ENCODE measurements around the gene ZDHHC11.
"Not testable (repeated sequence)": the region's sequence is repeated elsewhere in the genome, so short reads cannot be mapped to it uniquely, and the experiment has no call there.

Gene ZDHHC11

DNA sequence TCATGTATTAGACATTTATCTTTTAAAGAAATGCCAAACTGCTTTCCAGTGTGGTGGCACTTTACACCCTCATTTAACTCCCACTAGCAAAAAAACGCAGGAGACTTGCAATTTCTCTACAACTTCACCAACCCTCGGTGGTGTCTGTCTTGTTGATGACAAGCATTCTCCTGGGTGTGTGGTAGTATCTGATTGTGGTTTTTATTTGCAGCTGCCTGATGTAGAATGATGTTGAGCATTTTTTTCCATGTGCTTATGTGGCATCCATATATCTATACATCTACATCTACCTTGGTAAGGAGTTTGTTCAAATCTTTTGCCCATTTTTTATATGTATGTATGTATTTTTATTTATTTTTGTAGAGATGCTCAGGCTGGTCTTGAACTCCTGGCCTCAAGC, 16.8 kb downstream of the ZDHHC11 start:
- not testable (repeated sequence) for H2AK5ac ChIP-seq (ENCODE audit: low read length); DNase-seq; H3K4me2 ChIP-seq (ENCODE audit: low read length); H3K27ac ChIP-seq (ENCODE audit: low read depth, low read length); H3K9me3 ChIP-seq (ENCODE audit: insufficient read depth, low read depth, low read length); H4K12ac ChIP-seq (ENCODE audit: low read depth, low read length); H3K18ac ChIP-seq (ENCODE audit: low read length); H4K91ac ChIP-seq (ENCODE audit: low read depth, low read length); H3K36me3 ChIP-seq (ENCODE audit: control insufficient read depth in 1 of 2, insufficient read depth in 2 of 2, low read length in 2 of 2); H3K14ac ChIP-seq (ENCODE audit: low read length); H3K79me1 ChIP-seq (ENCODE audit: low read length); H4K8ac ChIP-seq (ENCODE audit: low read depth, low read length); H3K79me2 ChIP-seq (ENCODE audit: control insufficient read depth, insufficient read depth, low read length, poor library complexity); H3K4ac ChIP-seq (ENCODE audit: low read depth, low read length); H3K27me3 ChIP-seq (ENCODE audit: insufficient read depth, low read length); H2BK120ac ChIP-seq (ENCODE audit: insufficient read depth, low read length, poor library complexity); H3K23ac ChIP-seq (ENCODE audit: low read length); H3K4me1 ChIP-seq (ENCODE audit: control insufficient read depth in 1 of 2, insufficient read depth in 2 of 2, low read length in 2 of 2); H2BK5ac ChIP-seq (ENCODE audit: low read depth, low read length, poor library complexity); H3K9ac ChIP-seq (ENCODE audit: low read length); H3K4me3 ChIP-seq (ENCODE audit: low read depth, low read length); H2BK12ac ChIP-seq (ENCODE audit: low read length); H2AFZ ChIP-seq (ENCODE audit: insufficient read depth, low read length, poor library complexity)
- no CpG with 5 or more reads among the region's 2 CpGs for WGBS (ENCODE audit: extremely low coverage, insufficient coverage, insufficient read length)

DNA sequence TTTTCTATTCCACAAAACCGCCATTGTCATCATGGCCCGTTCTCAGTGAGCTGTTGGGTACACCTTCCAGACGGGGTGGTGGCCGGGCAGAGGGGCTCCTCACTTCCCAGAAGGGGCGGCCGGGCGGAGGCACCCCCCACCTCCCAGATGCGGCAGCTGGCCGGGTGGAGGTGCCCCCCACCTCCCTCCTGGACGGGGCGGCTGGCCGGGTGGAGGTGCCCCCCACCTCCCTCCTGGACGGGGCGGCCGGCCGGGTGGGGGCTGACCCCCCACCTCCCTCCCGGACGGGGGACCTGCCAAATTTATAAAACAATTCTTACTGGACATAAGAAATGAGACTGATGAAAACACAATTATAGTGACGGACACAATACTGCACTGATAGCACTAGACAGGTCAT, 22.6 kb downstream of the ZDHHC11 start:
- H3K27me3 ChIP-seq (ENCODE audit: insufficient read depth, low read length); H3K23ac ChIP-seq (ENCODE audit: low read length); H2AFZ ChIP-seq (ENCODE audit: insufficient read depth, low read length, poor library complexity); H3K4me2 ChIP-seq (ENCODE audit: low read length); H3K27ac ChIP-seq (ENCODE audit: low read depth, low read length); H3K18ac ChIP-seq (ENCODE audit: low read length); H3K4ac ChIP-seq (ENCODE audit: low read depth, low read length); H4K12ac ChIP-seq (ENCODE audit: low read depth, low read length); H3K14ac ChIP-seq (ENCODE audit: low read length); H3K4me1 ChIP-seq (ENCODE audit: control insufficient read depth in 1 of 2, insufficient read depth in 2 of 2, low read length in 2 of 2); H4K8ac ChIP-seq (ENCODE audit: low read depth, low read length); H3K9me3 ChIP-seq (ENCODE audit: insufficient read depth, low read depth, low read length); H2BK5ac ChIP-seq (ENCODE audit: low read depth, low read length, poor library complexity); H2BK120ac ChIP-seq (ENCODE audit: insufficient read depth, low read length, poor library complexity); DNase-seq; H4K91ac ChIP-seq (ENCODE audit: low read depth, low read length); H3K79me2 ChIP-seq (ENCODE audit: control insufficient read depth, insufficient read depth, low read length, poor library complexity); H2BK12ac ChIP-seq (ENCODE audit: low read length); H3K9ac ChIP-seq (ENCODE audit: low read length); H3K79me1 ChIP-seq (ENCODE audit: low read length); H2AK5ac ChIP-seq (ENCODE audit: low read length); H3K4me3 ChIP-seq (ENCODE audit: low read depth, low read length): not testable (repeated sequence)
- WGBS (ENCODE audit: extremely low coverage, insufficient coverage, insufficient read length) = no CpG with 5 or more reads among the region's 19 CpGs
- peaks cover 7 to 11% of the 10 kb centered on the region in 2 experiments for H3K36me3 ChIP-seq (ENCODE audit: control insufficient read depth in 1 of 2, insufficient read depth in 2 of 2, low read length in 2 of 2)

DNA sequence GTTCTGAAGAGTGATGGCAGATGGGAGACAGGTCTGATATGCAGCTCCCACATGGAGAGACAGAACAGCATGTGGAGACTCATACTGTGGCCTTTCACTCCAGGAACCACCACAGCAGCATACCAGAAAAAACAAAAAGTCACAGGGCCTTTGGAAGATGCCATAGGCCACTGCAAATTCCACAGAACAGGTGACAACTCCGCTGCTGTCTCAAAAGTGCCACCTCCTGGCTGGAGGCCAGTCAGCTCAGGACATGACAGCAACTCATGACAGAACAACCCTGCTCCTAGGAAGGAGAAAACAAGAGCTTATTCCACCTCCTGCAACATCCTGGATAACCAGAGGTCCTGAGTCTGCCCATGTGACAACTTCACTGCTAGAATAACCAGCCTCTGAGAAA, 25.2 kb downstream of the ZDHHC11 start:
- H2AFZ ChIP-seq (ENCODE audit: insufficient read depth, low read length, poor library complexity); H3K4me3 ChIP-seq (ENCODE audit: low read depth, low read length); H4K12ac ChIP-seq (ENCODE audit: low read depth, low read length); H2BK12ac ChIP-seq (ENCODE audit: low read length); H2BK120ac ChIP-seq (ENCODE audit: insufficient read depth, low read length, poor library complexity); H3K27ac ChIP-seq (ENCODE audit: low read depth, low read length); H3K9ac ChIP-seq (ENCODE audit: low read length); H3K4me1 ChIP-seq (ENCODE audit: control insufficient read depth in 1 of 2, insufficient read depth in 2 of 2, low read length in 2 of 2); H2BK5ac ChIP-seq (ENCODE audit: low read depth, low read length, poor library complexity); H3K9me3 ChIP-seq (ENCODE audit: insufficient read depth, low read depth, low read length); H3K18ac ChIP-seq (ENCODE audit: low read length); H3K27me3 ChIP-seq (ENCODE audit: insufficient read depth, low read length); H3K79me2 ChIP-seq (ENCODE audit: control insufficient read depth, insufficient read depth, low read length, poor library complexity); H3K14ac ChIP-seq (ENCODE audit: low read length); H3K79me1 ChIP-seq (ENCODE audit: low read length); H4K91ac ChIP-seq (ENCODE audit: low read depth, low read length); H3K4me2 ChIP-seq (ENCODE audit: low read length); H4K8ac ChIP-seq (ENCODE audit: low read depth, low read length); H2AK5ac ChIP-seq (ENCODE audit: low read length); H3K23ac ChIP-seq (ENCODE audit: low read length); H3K4ac ChIP-seq (ENCODE audit: low read depth, low read length): not testable (repeated sequence)
- WGBS (ENCODE audit: extremely low coverage, insufficient coverage, insufficient read length) = no CpG with 5 or more reads among the region's 1 CpG
- peaks cover 9 to 11% of the 10 kb centered on the region in 2 experiments for H3K36me3 ChIP-seq (ENCODE audit: control insufficient read depth in 1 of 2, insufficient read depth in 2 of 2, low read length in 2 of 2)
- DNase-seq = peak in 1 of 2 donors; percentile 49

DNA sequence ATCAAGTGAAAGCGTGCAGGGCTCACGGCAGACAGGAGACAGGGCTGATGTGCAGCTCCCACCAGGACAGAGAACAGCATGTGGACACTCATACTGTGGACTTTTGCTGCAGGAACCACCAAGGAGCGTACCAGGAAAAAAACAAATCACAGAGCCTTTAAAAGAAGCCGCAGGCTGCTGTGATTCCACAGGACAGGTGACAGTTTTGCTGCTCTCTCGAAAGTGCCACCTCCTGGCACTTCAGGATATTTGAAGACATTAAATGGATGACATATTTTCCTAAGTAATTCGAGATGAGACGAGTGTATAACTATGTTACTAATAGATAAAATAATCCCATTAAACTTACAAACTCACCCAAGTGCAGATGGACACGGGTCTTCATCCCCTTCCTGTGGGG, 29.3 kb downstream of the ZDHHC11 start:
- Histone ChIP-seq H3K27me3 (ENCODE audit: insufficient read depth, low read length) (no peaks in the 10 kb centered on the region), H3K18ac (ENCODE audit: low read length) (no peak overlapping the region), H3K9ac (ENCODE audit: low read length) (no peak overlapping the region), H3K79me2 (ENCODE audit: control insufficient read depth, insufficient read depth, low read length, poor library complexity) (no peaks in the 10 kb centered on the region), H2BK120ac (ENCODE audit: insufficient read depth, low read length, poor library complexity) (no peak overlapping the region), H3K14ac (ENCODE audit: low read length) (no peak overlapping the region), H3K4me2 (ENCODE audit: low read length) (no peak overlapping the region), H3K4me3 (ENCODE audit: low read depth, low read length) (no peak overlapping the region), H3K36me3 (ENCODE audit: control insufficient read depth in 1 of 2, insufficient read depth in 2 of 2, low read length in 2 of 2) (peaks cover 12 to 13% of the 10 kb centered on the region in 2 experiments), H2AK5ac (ENCODE audit: low read length) (no peak overlapping the region), H2BK12ac (ENCODE audit: low read length) (no peak overlapping the region), H3K27ac (ENCODE audit: low read depth, low read length) (no peak overlapping the region), H4K12ac (ENCODE audit: low read depth, low read length) (no peak overlapping the region), H3K79me1 (ENCODE audit: low read length) (no peaks in the 10 kb centered on the region), H3K9me3 (ENCODE audit: insufficient read depth, low read depth, low read length) (no peaks in the 10 kb centered on the region), H3K4me1 (ENCODE audit: control insufficient read depth in 1 of 2, insufficient read depth in 2 of 2, low read length in 2 of 2) (no peaks in the 10 kb centered on the region), H4K91ac (ENCODE audit: low read depth, low read length) (no peak overlapping the region), H4K8ac (ENCODE audit: low read depth, low read length) (no peak overlapping the region), H3K23ac (ENCODE audit: low read length) (no peak overlapping the region), H2BK5ac (ENCODE audit: low read depth, low read length, poor library complexity) (no peak overlapping the region), H2AFZ (ENCODE audit: insufficient read depth, low read length, poor library complexity) (no peak overlapping the region), H3K4ac (ENCODE audit: low read depth, low read length) (no peak overlapping the region)
- no peak for DNase-seq
- no CpG with 5 or more reads among the region's 8 CpGs for WGBS (ENCODE audit: extremely low coverage, insufficient coverage, insufficient read length)
